MCF 10A (cell line): ENCODE data around the gene LACRT. TPM values are rescaled to one million over a fixed set of nuclear protein-coding genes. Genes with fewer than 3 reads are reported as not detected.

ENCODE experiments used
- Bru-seq: library from RNA; stranded (reverse); fragments of 400-500 nt; gene quantifications from one replicate; lab custom pipeline; 2021; lab: Mats Ljungman, UMichigan
- BruChase-seq, 2 experiments: library from RNA; stranded (reverse); fragments of 400-500 nt; gene quantifications; one replicate each; lab custom pipeline; 2021; lab: Mats Ljungman, UMichigan
- BruUV-seq: library from RNA; stranded (reverse); fragments of 400-500 nt; replicated peaks from 2 replicates; lab custom pipeline; 2021; lab: Mats Ljungman, UMichigan
- CTCF ChIA-PET: fragments of 300-600 bp; sonication (Branson Sonifier 250); formaldehyde crosslinking; extraction: SDS; loops from one replicate; lab custom pipeline; 2021; ENCODE audit warnings: antibody characterized with exemption, inconsistent platforms; lab: Yijun Ruan, JAX
- POLR2A ChIA-PET: fragments of 300-600, 350-650 bp; sonication (Branson Sonifier 250); formaldehyde crosslinking; extraction: SDS; loops from one replicate; lab custom pipeline; 2020; ENCODE audit warnings: antibody characterized with exemption, inconsistent platforms; lab: Yijun Ruan, JAX
- DNase-seq: peaks from one replicate; pipeline ENCODE4 v3.0.0-alpha.2; 2018; ENCODE audit not compliant: unreplicated experiment
- H3K27ac Mint-ChIP-seq: one replicate; pipeline ENCODE4 v1.8.0; 2022; ENCODE audit warnings: mild to moderate bottlenecking, low read depth, mixed read lengths; ENCODE audit not compliant: unreplicated experiment
- H3K27me3 Mint-ChIP-seq: one replicate; pipeline ENCODE4 v1.8.0; 2022; ENCODE audit warnings: mixed read lengths; ENCODE audit not compliant: insufficient read depth, unreplicated experiment
- H3K36me3 Mint-ChIP-seq: one replicate; pipeline ENCODE4 v1.8.0; 2022; ENCODE audit warnings: mild to moderate bottlenecking, moderate library complexity, mixed read lengths; ENCODE audit not compliant: insufficient read depth, unreplicated experiment
- H3K4me1 Mint-ChIP-seq: one replicate; pipeline ENCODE4 v1.8.0; 2022; ENCODE audit warnings: mixed read lengths; ENCODE audit not compliant: insufficient read depth, unreplicated experiment
- H3K4me3 Mint-ChIP-seq: one replicate; pipeline ENCODE4 v1.8.0; 2022; ENCODE audit warnings: mild to moderate bottlenecking, moderate library complexity, mixed read lengths; ENCODE audit not compliant: unreplicated experiment
- H3K9me3 Mint-ChIP-seq: one replicate; pipeline ENCODE4 v1.8.0; 2022; ENCODE audit warnings: mixed read lengths; ENCODE audit not compliant: unreplicated experiment
- CTCF ChIP-seq: fragments of 200-600 bp; IDR thresholded peaks from one replicate; pipeline ENCODE4 v1.8.0; 2022; ENCODE audit warnings: antibody characterized with exemption, mild to moderate bottlenecking; ENCODE audit not compliant: unreplicated experiment
- intact Hi-C: fragments of 100-400 bp; cut with micrococcal nuclease; formaldehyde crosslinking; loops from 2 replicates; pipeline ENCODE4 v1.14.1; 2022
- long read RNA-seq: library from polyadenylated mRNA; stranded (forward); transcript quantifications from one replicate; pipeline ENCODE4 v2.0.0, GENCODE V29; 2022
- total RNA-seq: library from RNA; stranded (reverse); gene quantifications from 2 replicates; pipeline ENCODE4 v1.2.3, GENCODE V29; 2022

The LACRT gene
- total RNA-seq = not detected in 2 replicates
- Bru-seq, nascent RNA = not detected
- BruChase-seq, experiment 1, labeled RNA remaining after a 6-hour chase = not detected
- not detected for BruChase-seq, experiment 2, labeled RNA remaining after a 2-hour chase
- long read RNA-seq = 0 reads

- Mint-ChIP-seq H3K4me3 (no peak within 1 kb of the TSS), H3K27me3 (peaks cover 38% of the 10 kb centered on the region), H3K9me3 (no peaks in the 10 kb centered on the region), H3K36me3 (no peaks in the 10 kb centered on the region), H3K27ac (no peak within 1 kb of the TSS), H3K4me1 (no peaks in the 10 kb centered on the region)
- ChIA-PET CTCF (no interaction called here), POLR2A (no interaction called here)
- no peak for DNase-seq
- BruUV-seq = no TSS peak
- no peak for TF ChIP-seq CTCF
- intact Hi-C loops = no loop called here
These were observed at the start of gene LACRT for GRCh38 chr12:54634795-54635194. Gene LACRT, minus strand, starts transcription at chr12:54634895. Its CDS starts 54 bp downstream, at chr12:54634841.

GRCh38 chr12:54683398-54683797 is 48.7 kb upstream of the LACRT start:
- no peak for TF ChIP-seq CTCF
- H3K27ac Mint-ChIP-seq = no peak overlapping the region
- H3K27me3 Mint-ChIP-seq = peaks cover 79% of the 10 kb centered on the region
- BruUV-seq = no TSS peak
- ChIA-PET CTCF (interaction anchor here (0.6 to 1.0 kb wide), 2 partner anchors 275 to 346 kb away, joined by 4 read pairs; no protein-coding TSS in a partner anchor), POLR2A (no interaction called here)
- intact Hi-C loops = no loop called here
- H3K9me3 Mint-ChIP-seq = no peaks in the 10 kb centered on the region
- peaks cover 7% of the 10 kb centered on the region for H3K4me1 Mint-ChIP-seq
- H3K4me3 Mint-ChIP-seq = no peak overlapping the region
- DNase-seq = no peak
- no peaks in the 10 kb centered on the region for H3K36me3 Mint-ChIP-seq

GRCh38 chr12:54682674-54683073 is 48.0 kb upstream of the LACRT start:
- peaks cover 79% of the 10 kb centered on the region for H3K27me3 Mint-ChIP-seq
- no TSS peak for BruUV-seq
- H3K36me3 Mint-ChIP-seq = no peaks in the 10 kb centered on the region
- ChIA-PET CTCF (interaction anchor here (0.6 to 1.0 kb wide), 2 partner anchors 276 to 346 kb away, joined by 4 read pairs; no protein-coding TSS in a partner anchor), POLR2A (no interaction called here)
- H3K4me1 Mint-ChIP-seq = peaks cover 7% of the 10 kb centered on the region
- H3K4me3 Mint-ChIP-seq = no peak overlapping the region
- no peaks in the 10 kb centered on the region for H3K9me3 Mint-ChIP-seq
- no peak for TF ChIP-seq CTCF
- intact Hi-C loops = no loop called here
- DNase-seq = no peak
- no peak overlapping the region for H3K27ac Mint-ChIP-seq

GRCh38 chr12:54680374-54680773 is 45.7 kb upstream of the LACRT start:
- no peak overlapping the region for H3K4me3 Mint-ChIP-seq
- peaks cover 7% of the 10 kb centered on the region for H3K4me1 Mint-ChIP-seq
- H3K27me3 Mint-ChIP-seq = peaks cover 72% of the 10 kb centered on the region
- ChIA-PET POLR2A (interaction anchor here (0.7 to 0.9 kb wide), 2 partner anchors 78 to 146 kb away, joined by 3 to 4 read pairs; no protein-coding TSS in a partner anchor), CTCF (interaction anchor here (0.6 to 2.2 kb wide), 12 partner anchors 8 to 277 kb away, joined by 3 to 11 read pairs (median 4); no protein-coding TSS in a partner anchor)
- peak; percentile 44 for TF ChIP-seq CTCF
- intact Hi-C loops = no loop called here
- no peaks in the 10 kb centered on the region for H3K36me3 Mint-ChIP-seq
- H3K9me3 Mint-ChIP-seq = no peaks in the 10 kb centered on the region
- BruUV-seq = no TSS peak
- no peak overlapping the region for H3K27ac Mint-ChIP-seq
- DNase-seq = peak; percentile 51
